GM12892 (cell line): Measurements from ENCODE around the gene CXCL5.

Source experiments
- POLR2A ChIP-seq: IDR thresholded peaks from 2 replicates; pipeline ENCODE4 v1.6.1; 2011; ENCODE audit warnings: low read depth, low read length, control low read depth
- POLR2AphosphoS5 ChIP-seq: IDR thresholded peaks from 2 replicates; pipeline ENCODE4 v1.6.1; 2011; ENCODE audit warnings: low read depth, low read length, control low read depth

DNA sequence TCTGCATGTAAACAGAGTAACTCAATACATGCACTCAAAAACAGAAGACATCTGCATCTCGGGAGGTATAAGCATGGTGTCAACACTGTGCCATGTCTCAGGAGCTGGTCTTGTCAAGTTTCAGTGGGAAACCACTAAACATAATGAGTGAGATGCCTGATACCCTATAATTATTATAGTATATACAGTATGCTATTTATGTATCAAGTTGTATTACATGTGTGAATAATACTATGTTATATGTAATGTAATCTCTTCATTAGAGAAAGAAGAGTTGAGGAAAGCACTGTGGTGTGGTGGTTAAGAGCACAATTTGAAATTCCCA lies 13.0 kb downstream of the CXCL5 start:
- no peak for TF ChIP-seq POLR2A
- no peak for TF ChIP-seq POLR2AphosphoS5
